Stimulated activated naive CD8-positive, alpha-beta T cell treated with anti-CD3 and anti-CD28 coated beads, Interleukin-15, Interleukin-2, amounts not matched to agents 100 U/mL and 50 U/mL, for 24 hours (primary cell): Measurements from ENCODE around the gene SH2D6.
"Not testable (repeated sequence)": the region's sequence is repeated elsewhere in the genome, so short reads cannot be mapped to it uniquely, and the experiment has no call there.

ENCODE experiments used
- ATAC-seq: fragments of 150-1000 bp; cut with Tn5 transposase; one replicate; pipeline ENCODE4 v1.10.0; 2021
- DNase-seq: peaks from one replicate; pipeline ENCODE4 v3.0.0; 2021

The SH2D6 gene

GRCh38 chr2:85398426-85399182 lies 19.9 kb upstream of the SH2D6 start:
- ATAC-seq, result no peak

GRCh38 chr2:85399183-85399455 lies 19.4 kb upstream of the SH2D6 start:
- no peak for ATAC-seq
- no peak for DNase-seq

More at GRCh38 chr2:85398426-85399182, 19.9 kb upstream of the SH2D6 start:
- DNase-seq, result no peak

- ATAC-seq (no peak), DNase-seq (no peak)
These were observed 18.5 kb upstream of the SH2D6 start for GRCh38 chr2:85400023-85400422.

DNA sequence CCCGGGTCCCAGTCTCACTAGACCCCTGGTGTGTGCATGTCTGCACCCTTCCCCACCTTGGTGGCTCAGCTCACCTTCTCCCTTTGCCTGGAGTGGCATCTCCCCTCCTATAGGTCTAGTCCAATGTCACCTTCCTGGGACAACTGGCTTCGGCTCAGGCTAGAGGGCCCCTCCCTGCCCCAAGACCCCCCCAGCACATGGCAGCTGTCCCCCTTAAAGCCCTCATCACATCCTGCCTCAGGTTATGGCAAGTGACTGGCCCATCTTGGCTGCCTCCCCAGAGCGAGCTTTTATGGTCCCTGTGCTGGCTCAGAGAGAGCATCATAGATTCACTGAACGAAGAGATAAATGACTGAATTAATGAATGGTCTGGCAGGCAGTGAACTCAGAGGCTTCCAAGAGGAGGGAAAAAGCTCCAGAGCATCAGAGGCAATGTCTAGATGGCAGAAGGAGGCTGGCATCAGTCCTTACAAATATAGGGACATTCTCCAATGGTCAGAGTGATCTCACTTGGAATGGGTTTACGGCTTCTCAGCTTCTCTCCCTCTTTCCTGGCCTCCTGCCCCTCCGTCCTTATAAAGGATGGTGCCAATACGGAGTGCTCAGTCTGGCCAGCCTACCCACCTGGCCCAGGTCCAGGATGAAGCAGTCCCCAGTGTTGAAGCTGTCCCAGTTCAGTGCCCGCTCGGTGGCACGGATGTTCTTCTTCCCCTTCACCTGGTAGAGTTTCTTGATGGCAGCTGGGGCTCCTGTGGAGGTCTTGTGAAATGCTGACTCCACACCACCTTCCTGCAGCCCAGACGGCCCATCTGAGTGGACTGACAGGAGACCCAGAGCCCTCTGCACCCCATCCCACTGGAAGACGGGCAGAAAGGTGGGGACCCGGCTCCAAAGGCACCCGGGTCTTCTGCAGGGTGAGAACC lies 17.7 kb upstream of the SH2D6 start:
- no peak for ATAC-seq
- DNase-seq, result no peak

DNA sequence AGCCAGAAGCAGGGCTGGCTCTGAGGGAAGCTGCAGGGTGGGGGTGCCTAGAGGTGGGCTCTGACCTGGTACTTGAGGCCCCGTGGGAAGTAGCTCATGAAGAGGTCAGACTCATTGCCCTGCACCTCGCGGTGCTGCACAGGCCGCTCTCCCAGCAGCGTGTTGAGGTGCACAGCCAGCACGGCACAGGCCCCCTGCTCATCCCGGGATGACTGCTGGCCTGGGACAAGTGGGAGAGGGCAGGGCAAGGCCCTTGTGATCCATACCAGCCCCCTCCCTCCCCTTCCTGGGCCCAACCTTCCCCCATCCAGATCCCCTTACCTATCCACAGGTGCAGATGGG lies 17.1 kb upstream of the SH2D6 start:
- DNase-seq (no peak), ATAC-seq (no peak)

DNA sequence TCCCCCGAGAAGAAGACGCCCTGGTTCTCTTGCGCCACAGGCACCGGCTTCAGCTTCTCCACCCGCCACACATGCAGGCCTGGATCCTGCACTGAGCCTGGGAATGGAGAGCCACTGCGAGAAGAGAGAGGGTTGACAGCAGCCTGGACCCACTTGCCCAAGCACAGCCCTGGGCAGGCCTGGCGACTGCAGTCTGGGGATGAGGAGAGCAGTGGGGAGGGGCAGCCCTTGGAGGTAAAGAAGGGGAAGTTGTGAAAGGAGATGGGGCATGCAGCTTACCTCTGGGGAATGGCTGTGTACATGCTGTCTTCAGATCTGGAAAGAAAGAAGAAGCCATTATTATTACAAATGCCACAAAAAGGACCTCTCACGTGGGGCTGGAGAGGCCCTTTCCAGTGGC lies 16.7 kb upstream of the SH2D6 start:
- no peak for ATAC-seq
- no peak for DNase-seq

- ATAC-seq, result peak; percentile 93
- peak; percentile 79 for DNase-seq
These were observed 13.1 kb upstream of the SH2D6 start for GRCh38 chr2:85405201-85406059.

DNA sequence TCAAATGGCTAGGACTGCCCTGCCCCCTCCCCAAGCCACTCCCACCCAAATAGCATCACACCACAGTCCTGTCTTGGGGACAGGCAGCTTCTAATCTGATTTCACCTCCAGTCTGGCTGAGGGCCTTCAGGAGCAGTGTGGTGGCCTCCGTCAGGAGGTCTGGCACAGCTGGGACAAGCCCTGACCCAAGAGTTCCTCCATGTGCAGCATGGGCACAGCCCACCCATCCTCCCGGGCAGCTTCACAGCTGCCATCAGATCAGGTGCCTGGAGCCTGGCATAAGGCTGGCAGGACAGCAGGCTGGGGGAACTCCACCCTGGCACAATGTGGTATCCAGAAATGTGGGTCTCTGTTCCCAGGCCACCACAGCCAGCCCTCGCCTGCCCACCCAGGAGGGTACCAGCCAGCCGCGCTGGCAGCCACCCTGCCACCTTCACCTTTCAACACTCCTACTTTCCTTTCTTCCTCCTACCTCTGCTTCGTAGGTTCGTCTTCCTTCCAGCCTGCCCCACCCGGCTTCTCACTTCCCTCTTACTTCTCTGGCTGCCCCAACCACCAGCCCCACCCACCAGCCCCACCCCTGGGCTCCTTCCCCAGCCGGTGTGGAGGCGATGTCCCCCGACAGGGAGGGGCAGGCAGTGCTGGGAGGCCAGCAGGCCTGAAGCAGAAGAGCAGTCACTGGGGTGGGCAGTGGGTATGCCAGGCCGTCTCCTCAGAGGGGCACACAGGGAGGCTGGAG lies 8.5 kb upstream of the SH2D6 start, which contains the start of gene CAPG:
Gene CAPG, minus strand, starts transcription at position 522 of the 739 bp plus-strand sequence. CDS start 8,221 bp downstream, outside the sequence.
- peak; percentile 17 for ATAC-seq
- peak; percentile 72 for DNase-seq

DNA sequence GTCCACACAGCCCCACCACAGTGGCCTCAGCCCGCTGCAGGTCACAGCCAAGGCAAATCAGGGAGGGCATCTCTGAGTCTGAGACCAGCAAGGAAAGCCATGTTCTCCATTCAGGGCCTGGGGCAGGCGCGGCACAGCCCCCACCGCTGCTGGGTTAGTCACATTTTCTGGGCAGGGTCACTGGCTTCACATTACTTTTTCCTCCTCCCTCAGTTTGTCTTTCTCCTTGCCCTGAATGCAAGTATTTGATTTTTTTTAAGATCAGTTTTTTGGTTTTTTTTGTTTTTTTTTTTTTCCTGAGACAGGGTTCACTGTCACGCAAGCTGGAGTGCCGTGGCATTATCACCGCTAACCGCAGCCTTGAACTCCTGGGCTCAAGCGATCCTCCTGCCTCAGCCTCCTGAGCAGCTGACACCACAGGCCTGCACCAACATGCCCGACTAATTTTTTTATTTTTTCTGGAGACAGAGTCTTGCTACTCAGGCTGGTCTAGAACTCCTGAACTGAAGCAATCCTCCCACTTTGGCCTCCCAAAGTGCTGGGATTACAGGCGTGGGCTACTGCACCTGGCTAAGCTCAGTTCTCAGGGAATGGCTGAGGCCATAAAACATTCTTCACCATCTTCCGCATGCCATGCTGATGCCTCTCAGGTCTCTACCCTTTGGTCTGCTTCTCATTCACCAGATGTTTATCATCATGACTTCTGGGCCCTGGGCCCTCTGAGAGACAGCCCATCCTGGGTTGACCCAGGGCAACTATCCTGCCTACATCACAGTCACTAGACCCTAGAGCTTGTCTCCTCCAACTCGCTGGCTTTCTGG lies 7.7 kb upstream of the SH2D6 start:
- no peak for DNase-seq
- ATAC-seq, result no peak

DNA sequence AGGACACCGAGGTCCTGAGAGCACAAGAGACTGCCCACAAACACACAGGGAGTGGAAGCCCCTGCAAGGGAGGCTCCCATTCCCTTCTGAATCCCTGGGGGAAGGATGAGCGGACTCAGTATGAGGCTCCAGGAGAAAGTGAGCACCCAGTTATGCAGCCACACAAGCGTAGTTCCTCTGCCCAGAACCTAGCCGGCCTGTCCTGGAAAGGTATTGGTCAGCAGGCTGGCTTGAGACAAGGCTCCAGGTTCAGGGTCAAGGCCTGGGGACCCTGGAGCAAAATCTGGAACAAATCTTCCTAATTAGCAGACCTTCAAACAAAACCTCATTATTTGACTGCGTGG lies 7.1 kb upstream of the SH2D6 start:
- ATAC-seq (no peak), DNase-seq (no peak)

DNA sequence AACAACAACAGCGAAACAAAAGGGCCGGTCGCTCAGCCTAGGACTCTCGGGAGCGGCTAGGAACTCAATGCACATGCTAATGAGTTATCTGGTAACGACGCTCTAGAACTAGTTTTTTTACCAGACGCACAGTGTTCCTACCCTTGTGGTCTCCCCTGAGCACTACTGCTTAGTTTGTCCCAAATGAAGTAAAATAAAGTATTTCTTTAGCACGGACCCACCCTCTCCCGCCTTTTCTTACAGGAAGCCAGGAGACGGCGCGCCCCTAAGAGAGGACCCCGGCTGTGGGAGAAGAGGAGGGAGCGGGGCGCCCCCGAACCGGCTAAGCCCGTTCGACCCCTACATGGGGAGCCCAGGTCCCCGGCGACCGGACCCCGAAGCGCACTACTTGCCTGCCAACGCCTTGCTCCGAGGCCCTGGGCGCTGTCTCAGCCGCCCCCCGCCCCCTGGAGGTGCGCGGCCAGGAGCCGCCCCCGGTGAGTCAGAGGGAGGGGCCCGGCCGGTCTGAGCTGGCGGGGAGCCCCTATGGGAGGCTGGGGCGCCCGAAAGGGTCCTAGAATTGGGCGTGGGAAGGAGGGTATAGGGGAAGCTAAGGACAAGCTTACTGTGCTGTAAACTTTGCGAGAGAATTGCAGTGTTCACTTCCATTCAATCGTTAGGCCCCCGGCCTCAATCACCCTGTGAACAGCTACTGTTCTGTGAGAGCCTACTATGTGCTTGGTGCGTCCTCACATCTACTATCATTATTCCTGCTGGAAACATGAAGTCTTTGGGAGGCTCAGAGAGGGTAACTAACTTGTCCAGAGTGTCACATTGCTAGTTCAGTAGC lies 4.7 kb upstream of the SH2D6 start:
- DNase-seq, result peak; percentile 77
- peak; percentile 52 for ATAC-seq

DNA sequence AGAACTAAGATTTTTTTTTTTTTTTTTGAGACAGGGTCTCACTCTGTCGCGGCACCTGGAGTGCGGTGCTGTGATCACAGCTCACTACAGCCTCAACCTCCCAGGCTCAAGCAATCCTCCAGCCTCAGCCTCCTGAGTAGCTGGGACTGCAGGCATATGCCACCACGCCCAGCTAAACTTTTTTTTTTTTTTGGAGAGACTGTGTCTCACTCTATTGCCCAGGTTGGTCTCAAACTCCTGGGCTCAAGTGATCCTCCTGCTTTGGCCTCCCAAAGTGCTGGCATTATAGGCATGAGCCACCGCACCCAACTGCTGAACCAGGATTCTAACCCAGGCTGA lies 4.1 kb upstream of the SH2D6 start:
- ATAC-seq, DNase-seq: not testable (repeated sequence)

DNA sequence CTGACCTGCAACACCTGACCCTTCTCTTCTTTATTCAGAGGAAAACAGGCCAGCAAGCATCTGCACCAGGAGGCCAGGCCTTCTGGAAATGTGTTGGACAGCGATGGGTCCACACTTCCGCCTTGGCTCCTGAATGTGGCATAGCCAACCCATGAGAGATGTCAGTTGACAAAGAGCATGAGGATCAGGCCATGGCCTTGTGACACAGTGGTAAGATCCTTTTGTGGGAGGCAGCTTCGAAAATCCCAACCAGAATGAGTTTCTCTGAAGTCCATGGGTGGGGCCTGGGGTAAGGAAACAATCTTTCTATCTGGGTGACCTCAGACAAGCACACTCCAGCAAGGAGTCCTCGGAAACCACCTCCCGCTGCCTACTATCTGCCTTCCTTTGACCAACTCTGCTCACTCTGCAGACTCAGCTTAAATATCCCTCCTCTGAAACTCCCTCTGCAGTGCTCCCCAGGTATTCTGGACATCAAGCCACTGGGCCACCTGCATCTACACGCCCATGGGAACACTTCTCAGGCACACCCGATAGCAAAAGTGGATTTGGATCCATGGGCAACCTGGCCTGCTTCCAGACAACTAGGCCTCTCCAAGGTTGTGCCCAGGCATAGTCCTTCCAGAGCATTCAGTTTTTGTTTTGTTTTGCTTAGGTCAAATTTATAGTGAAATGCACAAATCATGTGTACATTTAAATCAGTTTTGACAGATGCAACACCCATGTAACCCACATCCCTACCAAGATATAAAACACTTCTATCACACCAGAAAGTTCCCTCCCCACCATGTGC lies 3.6 kb upstream of the SH2D6 start:
- ATAC-seq (no peak), DNase-seq (no peak)

GRCh38 chr2:85415980-85416650 lies 2.4 kb upstream of the SH2D6 start:
- DNase-seq (no peak), ATAC-seq (no peak)

DNA sequence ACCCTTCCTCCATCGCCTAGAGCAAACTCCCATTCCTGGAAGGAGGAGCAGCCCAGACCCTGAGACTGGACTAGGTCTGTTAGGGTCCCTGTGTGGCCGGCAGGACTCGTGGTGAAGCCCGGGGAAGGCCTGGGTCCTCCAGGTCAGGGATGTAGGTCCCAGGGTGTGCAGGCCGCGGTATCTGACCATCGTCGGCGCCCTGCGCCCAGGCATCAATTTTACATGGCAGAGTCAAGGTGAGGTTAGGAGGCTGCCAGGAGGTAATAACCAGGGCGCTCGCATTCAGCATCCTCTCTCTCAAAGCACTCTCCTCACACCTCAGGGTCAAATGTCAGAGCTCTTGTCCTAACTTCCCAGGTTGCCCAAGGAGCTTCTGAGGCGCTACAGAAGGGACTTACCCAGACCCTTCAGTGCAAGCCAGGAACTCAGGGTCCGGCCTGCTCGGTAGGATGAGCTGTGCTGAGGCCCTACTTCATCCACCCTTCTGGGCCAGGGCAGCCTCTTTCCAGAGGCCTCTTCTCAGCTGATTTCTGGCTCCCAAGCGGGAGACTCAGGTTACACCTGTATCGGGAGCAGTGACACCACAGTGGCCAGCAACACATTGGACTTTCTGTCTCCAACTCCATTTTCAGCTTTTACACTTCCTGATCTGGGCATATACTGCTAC lies 628 bp downstream of the SH2D6 start:
- ATAC-seq, result no peak
- DNase-seq, result no peak

DNA sequence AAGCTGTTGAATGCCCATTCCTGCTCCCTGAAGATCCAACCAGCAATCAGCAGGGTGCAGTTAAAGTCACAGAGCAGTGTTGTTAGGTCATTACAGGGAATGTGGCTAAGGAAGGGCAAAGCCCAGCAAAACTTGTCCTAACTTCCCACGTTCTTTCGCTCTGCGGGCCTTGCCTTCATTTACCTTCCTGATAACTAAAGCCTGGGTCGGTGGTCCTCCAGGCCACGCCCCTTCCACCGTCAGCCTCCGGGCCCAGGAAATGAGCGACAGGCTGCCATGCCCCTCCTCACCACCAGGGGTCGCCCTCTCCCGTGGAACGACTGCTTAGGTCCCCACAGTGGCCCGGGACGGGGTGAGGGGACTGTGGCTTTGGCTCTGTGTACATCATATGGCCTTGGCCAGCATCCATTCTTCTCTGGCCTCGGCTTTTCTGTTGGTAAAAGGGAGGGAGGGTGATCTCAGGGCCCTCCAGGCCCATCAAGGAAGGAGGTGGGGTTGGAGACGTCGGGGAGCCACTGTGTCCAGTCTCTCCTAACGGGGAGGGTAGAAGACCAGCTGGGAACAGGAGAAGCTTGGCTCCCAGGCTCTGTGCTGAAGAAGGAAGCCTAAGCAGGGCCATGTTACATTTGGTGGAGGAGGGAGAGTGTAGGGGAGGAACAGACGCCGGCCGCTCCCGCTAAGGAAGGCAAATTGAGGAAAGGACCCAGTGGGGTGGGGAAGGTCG lies 2.2 kb downstream of the SH2D6 start:
- DNase-seq (peak; percentile 96), ATAC-seq (peak; percentile 70)

DNA sequence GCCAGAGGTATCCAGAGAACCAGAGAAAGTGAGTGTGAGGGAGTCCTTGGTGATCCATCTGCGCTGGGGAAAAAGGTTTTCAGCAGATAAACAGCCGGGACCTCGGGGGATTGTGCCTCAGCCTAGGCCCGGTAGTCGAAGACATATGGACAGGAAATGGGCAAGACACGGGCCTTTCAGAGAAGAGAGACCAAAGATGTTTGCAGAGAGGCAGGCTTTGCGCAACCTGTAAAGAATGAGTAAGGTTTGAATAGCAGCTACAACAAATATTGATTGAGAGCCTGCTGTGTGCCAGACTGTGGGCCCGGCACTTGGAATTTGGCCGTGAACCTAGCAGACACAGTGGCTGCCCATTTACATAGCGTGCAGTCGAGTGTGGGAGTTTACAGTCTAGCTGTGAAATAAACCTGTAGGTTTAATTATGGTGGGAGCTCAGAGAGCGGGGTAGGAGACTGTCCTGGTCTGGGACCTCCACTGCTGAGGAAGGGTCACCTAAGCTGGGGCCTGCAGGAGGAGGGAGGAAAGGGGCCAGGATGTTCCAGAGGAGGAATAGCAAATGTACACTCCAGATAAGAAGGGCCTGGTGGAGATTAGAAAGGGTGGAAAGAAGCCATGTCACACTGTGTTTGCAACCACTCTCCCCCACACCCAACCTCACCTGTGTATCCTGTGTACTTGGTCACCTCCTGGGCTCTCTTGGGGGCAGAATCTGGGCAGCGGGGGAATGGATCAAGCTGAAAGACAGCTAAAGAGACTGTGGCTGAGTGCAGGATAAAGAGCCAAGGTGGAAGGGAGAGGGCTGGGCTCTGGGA lies 3.0 kb downstream of the SH2D6 start:
- DNase-seq, result no peak
- ATAC-seq, result no peak
